A673 (cell line): Measurements from ENCODE around the gene CNPY3. TPM values are rescaled to one million over a fixed set of nuclear protein-coding genes. Genes with fewer than 3 reads are reported as not detected.
A peak's percentile ranks its signal among the peaks of the same experiment; 100 is the strongest.

Experiments used
- BruUV-seq: library from RNA; stranded (reverse); fragments of 400-500 nt; replicated peaks from 2 replicates; lab custom pipeline; 2021; lab: Mats Ljungman, UMichigan
- CTCF ChIA-PET: fragments of 300-600 bp; sonication (Branson Sonifier 250); formaldehyde crosslinking; loops from one replicate; lab custom pipeline; 2022; ENCODE audit warnings: antibody characterized with exemption; lab: Charles Lee
- POLR2A ChIA-PET: fragments of 300-600 bp; sonication (Branson Sonifier 250); formaldehyde crosslinking; loops from one replicate; lab custom pipeline; 2022; ENCODE audit warnings: antibody characterized with exemption; ENCODE audit not compliant: low non-redundant PET; lab: Charles Lee
- DNase-seq: peaks from one replicate; pipeline ENCODE4 v3.0.0-alpha.2; 2015; ENCODE audit warnings: low spot score
- H3K27ac ChIP-seq: fragments of 200-600 bp; sonication (generic); 2 replicates; pipeline ENCODE4 v1.5.1; 2016; ENCODE audit warnings: mixed run types, low read depth, mild to moderate bottlenecking, mixed read lengths, antibody characterized with exemption, low read length; ENCODE audit not compliant: poor library complexity, severe bottlenecking
- H3K27me3 ChIP-seq: fragments of 200-600 bp; sonication (generic); replicated peaks from 2 replicates; pipeline ENCODE4 v1.6.1; 2017; ENCODE audit warnings: mixed run types, low read depth, mild to moderate bottlenecking, mixed read lengths, antibody characterized with exemption, low read length; ENCODE audit not compliant: insufficient read depth, poor library complexity
- H3K36me3 ChIP-seq: fragments of 200-600 bp; sonication (generic); 2 replicates; pipeline ENCODE4 v1.6.1; 2016; ENCODE audit warnings: mixed run types, mild to moderate bottlenecking, mixed read lengths, antibody characterized with exemption, low read length; ENCODE audit not compliant: insufficient read depth, poor library complexity, severe bottlenecking
- H3K4me1 ChIP-seq: fragments of 200-600 bp; sonication (generic); 2 replicates; pipeline ENCODE4 v1.6.1; 2017; ENCODE audit warnings: mixed run types, mild to moderate bottlenecking, mixed read lengths, antibody characterized with exemption, low read length; ENCODE audit not compliant: insufficient read depth, poor library complexity, severe bottlenecking
- H3K4me3 ChIP-seq: fragments of 200-600 bp; sonication (generic); 2 replicates; pipeline ENCODE4 v1.5.1; 2016; ENCODE audit warnings: low read depth, mixed run types, mild to moderate bottlenecking, mixed read lengths, low read length; ENCODE audit not compliant: poor library complexity, severe bottlenecking
- H3K9me3 ChIP-seq: fragments of 200-600 bp; sonication (generic); 2 replicates; pipeline ENCODE4 v1.6.1; 2016; ENCODE audit warnings: mixed run types, low read depth, mild to moderate bottlenecking, mixed read lengths, antibody characterized with exemption, low read length; ENCODE audit not compliant: poor library complexity, severe bottlenecking
- CTCF ChIP-seq: fragments of 300-800, 200-600 bp; sonication (generic); conservative IDR thresholded peaks from 2 replicates; pipeline ENCODE4 v1.5.1; 2017; ENCODE audit warnings: low read depth, mild to moderate bottlenecking, antibody characterized with exemption, low read length, moderate library complexity, mixed read lengths
- EZH2 ChIP-seq: fragments of 200-600 bp; sonication (generic); IDR thresholded peaks from 2 replicates; pipeline ENCODE4 v1.6.1; 2017; ENCODE audit warnings: borderline replicate concordance, low read depth, mild to moderate bottlenecking, mixed read lengths, antibody characterized with exemption, low read length; ENCODE audit not compliant: poor library complexity, severe bottlenecking
- intact Hi-C: fragments of 100-400 bp; cut with micrococcal nuclease; formaldehyde crosslinking; loops from one replicate; pipeline ENCODE4 v1.10.0; 2022; ENCODE audit not compliant: unreplicated experiment
- total RNA-seq: library from RNA; stranded (reverse); gene quantifications from 2 replicates; pipeline ENCODE4 v1.2.3, GENCODE V29; 2021

CNPY3 gene
- total RNA-seq, 1 experiment from 2014 or later: 37.7 TPM

GRCh38 chr6:42958125-42958524 lies 28.8 kb downstream of the CNPY3 start:
- no TSS peak for BruUV-seq
- TF ChIP-seq CTCF: 0 out of 2 replicates have a peak, but pooled peaks have one; percentile 13
- no peak for TF ChIP-seq EZH2
- DNase-seq: no peak
- Histone ChIP-seq H3K4me3 (no peak overlapping the region), H3K27me3 (no peaks in the 10 kb centered on the region), H3K4me1 (no peaks in the 10 kb centered on the region), H3K9me3 (no peaks in the 10 kb centered on the region), H3K36me3 (no peaks in the 10 kb centered on the region), H3K27ac (no peak overlapping the region)
- ChIA-PET CTCF (no interaction called here), POLR2A (no interaction called here)
- intact Hi-C loops: no loop called here

- intact Hi-C loops: no loop called here
- no peaks in the 10 kb centered on the region for H3K9me3 ChIP-seq
- no peak for DNase-seq
- POLR2A ChIA-PET: no interaction called here
- CTCF ChIA-PET: no interaction called here
- no peaks in the 10 kb centered on the region for H3K27me3 ChIP-seq
- no peak overlapping the region for H3K27ac ChIP-seq
- H3K4me3 ChIP-seq: no peak overlapping the region
- H3K4me1 ChIP-seq: no peaks in the 10 kb centered on the region
- no TSS peak for BruUV-seq
- TF ChIP-seq EZH2 (no peak), CTCF (no peak)
- peaks cover 7% of the 10 kb centered on the region for H3K36me3 ChIP-seq
These were observed 30.6 kb downstream of the CNPY3 start for GRCh38 chr6:42959917-42960242.

GRCh38 chr6:42960243-42961019 lies 31.2 kb downstream of the CNPY3 start, which contains the start of gene GNMT:
GNMT (plus strand) TSS chr6:42960754; CDS start chr6:42960768, 14 bp downstream.
- intact Hi-C loops: no loop called here

More at GRCh38 chr6:42960243-42961019, 31.2 kb downstream of the CNPY3 start, which contains the start of gene GNMT:
- no peaks in the 10 kb centered on the region for H3K4me1 ChIP-seq
- no peaks in the 10 kb centered on the region for H3K27me3 ChIP-seq
- peak within 1 kb of the TSS; percentile 34 for H3K4me3 ChIP-seq
- no peak for TF ChIP-seq CTCF
- no peak for TF ChIP-seq EZH2
- no TSS peak for BruUV-seq
- CTCF ChIA-PET: no interaction called here
- POLR2A ChIA-PET: no interaction called here
- H3K27ac ChIP-seq: no peak within 1 kb of the TSS
- no peak for DNase-seq
- peaks cover 9% of the 10 kb centered on the region for H3K36me3 ChIP-seq
- no peaks in the 10 kb centered on the region for H3K9me3 ChIP-seq
